Measurements from ENCODE around the gene DHH.

DNA sequence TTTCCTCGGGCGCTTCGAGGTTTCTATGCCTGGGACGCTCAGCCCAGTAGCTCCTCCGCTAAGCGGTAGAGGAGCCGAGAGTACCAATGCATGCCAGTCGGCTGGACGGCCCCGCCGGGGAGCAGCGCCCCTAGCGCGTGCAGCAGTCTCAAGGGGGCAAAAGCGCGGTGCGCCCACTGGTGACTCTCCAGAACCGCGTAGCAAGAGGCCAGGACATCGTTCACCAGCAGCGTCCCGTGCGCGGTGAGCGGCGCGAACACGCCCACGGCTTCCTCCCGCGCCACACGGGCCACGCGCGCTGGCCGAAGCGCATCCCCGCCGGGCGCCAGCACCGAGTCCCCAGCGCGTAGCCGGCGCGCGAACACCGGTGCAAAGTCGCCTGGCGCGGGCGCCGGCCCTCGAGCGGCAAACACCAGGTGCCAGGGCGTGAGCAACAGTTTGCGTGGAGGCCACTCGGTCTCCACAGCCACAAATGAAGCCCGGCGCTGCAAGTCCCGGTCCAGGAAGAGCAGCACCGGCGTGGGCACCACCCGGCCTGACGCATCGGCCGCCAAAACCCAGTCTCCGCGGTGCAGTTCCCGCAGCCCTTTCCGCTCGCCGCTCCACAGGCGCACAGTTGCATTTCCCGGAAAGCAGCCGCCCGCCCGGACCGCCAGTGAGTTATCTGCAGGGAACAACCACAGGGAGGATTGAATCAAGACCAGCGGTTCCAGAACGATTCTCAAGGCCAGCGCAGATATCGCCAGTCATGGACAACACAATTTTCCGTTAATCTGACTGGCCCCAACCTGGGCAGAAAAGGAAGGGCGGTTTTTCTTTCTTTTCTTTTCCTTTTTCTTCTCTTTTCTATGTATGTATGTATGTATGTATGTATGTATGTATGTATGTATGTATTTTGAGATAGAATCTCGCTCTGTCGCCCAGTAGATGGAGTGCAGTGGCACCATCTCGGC lies 4.5 kb downstream of the DHH start:
- TF ChIP-seq, protein P1, sequence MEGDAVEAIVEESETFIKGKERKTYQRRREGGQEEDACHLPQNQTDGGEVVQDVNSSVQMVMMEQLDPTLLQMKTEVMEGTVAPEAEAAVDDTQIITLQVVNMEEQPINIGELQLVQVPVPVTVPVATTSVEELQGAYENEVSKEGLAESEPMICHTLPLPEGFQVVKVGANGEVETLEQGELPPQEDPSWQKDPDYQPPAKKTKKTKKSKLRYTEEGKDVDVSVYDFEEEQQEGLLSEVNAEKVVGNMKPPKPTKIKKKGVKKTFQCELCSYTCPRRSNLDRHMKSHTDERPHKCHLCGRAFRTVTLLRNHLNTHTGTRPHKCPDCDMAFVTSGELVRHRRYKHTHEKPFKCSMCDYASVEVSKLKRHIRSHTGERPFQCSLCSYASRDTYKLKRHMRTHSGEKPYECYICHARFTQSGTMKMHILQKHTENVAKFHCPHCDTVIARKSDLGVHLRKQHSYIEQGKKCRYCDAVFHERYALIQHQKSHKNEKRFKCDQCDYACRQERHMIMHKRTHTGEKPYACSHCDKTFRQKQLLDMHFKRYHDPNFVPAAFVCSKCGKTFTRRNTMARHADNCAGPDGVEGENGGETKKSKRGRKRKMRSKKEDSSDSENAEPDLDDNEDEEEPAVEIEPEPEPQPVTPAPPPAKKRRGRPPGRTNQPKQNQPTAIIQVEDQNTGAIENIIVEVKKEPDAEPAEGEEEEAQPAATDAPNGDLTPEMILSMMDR (conservative IDR thresholded peaks at IDR 0.05; ENCODE audit: low read length) = peak; percentile 68
- peak; percentile 78; the same call in 1 of the 2 replicates for TF ChIP-seq EZH2phosphoT487 (IDR thresholded peaks at IDR 0.05; ENCODE audit: borderline replicate concordance, low read depth, low read length)
